Testis (tissue), 2 donors: ENCODE results near the gene ERC1.

ENCODE experiments used
- POLR2A ChIP-seq: fragments of 450-650 bp; IDR thresholded peaks from one replicate; pipeline ENCODE4 v1.6.1; 2017; ENCODE audit warnings: antibody characterized with exemption, mild to moderate bottlenecking, moderate library complexity
- TF ChIP-seq, protein P1 (sequence below), 3 experiments: fragments of 450-650 bp in 2 of 3; fragments of 200-600 bp in 1 of 3; sonication (generic) in 1 of 3; IDR thresholded peaks; one replicate each; pipeline ENCODE4 v1.5.1; 2016 to 2019; ENCODE audit warnings: antibody characterized with exemption in 3 of 3, mild to moderate bottlenecking in 2 of 3, moderate library complexity in 1 of 3

DNA sequence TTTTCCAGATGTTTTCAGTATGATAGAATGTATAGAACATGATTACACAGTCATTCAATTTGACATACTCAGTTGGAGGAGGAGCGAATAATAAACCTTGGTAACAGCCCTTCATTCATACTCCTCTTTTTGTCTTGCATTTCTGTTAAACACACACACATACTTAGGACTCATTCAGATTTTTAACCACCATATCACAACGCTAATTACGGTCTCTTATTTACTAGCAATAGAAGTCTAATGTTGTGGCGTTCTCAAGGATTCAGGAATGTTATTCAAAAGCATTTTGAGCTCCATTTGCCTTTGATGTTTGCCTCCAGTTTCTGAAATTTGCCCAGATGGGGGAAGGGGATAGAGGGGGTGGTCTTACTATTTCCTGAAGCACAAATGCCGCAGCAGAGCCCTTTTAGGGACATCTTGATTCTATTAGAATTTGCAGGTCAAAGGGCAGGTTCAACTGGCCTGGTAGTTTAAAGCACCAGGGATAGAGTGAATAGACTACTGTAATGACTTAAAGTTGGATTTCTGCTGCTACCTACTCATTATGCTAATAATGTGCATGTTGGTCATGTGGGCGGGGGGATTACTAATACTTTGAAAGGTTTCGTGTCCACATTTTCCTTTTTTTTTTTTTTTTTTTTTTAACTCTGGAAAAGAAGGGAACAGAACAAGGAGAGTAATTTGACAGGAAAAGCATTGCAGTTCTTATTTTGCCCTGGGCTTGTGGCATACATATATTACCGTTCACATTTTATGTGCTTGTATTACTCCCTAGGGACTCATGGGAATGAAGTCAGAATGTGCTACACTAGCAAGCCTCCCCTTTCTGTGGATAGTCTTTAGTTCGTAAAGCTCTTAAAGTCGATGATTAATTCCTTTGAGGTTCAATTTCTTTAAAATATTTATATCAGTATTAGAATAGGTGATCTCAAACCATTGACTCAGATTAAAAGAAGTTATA is 376.6 kb downstream of the ERC1 start:
- TF ChIP-seq, protein P1, sequence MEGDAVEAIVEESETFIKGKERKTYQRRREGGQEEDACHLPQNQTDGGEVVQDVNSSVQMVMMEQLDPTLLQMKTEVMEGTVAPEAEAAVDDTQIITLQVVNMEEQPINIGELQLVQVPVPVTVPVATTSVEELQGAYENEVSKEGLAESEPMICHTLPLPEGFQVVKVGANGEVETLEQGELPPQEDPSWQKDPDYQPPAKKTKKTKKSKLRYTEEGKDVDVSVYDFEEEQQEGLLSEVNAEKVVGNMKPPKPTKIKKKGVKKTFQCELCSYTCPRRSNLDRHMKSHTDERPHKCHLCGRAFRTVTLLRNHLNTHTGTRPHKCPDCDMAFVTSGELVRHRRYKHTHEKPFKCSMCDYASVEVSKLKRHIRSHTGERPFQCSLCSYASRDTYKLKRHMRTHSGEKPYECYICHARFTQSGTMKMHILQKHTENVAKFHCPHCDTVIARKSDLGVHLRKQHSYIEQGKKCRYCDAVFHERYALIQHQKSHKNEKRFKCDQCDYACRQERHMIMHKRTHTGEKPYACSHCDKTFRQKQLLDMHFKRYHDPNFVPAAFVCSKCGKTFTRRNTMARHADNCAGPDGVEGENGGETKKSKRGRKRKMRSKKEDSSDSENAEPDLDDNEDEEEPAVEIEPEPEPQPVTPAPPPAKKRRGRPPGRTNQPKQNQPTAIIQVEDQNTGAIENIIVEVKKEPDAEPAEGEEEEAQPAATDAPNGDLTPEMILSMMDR (IDR thresholded peaks at IDR 0.05), result no peak
- TF ChIP-seq POLR2A, result no peak
